ENCODE measurements around the gene STX16.

Gene STX16

DNA sequence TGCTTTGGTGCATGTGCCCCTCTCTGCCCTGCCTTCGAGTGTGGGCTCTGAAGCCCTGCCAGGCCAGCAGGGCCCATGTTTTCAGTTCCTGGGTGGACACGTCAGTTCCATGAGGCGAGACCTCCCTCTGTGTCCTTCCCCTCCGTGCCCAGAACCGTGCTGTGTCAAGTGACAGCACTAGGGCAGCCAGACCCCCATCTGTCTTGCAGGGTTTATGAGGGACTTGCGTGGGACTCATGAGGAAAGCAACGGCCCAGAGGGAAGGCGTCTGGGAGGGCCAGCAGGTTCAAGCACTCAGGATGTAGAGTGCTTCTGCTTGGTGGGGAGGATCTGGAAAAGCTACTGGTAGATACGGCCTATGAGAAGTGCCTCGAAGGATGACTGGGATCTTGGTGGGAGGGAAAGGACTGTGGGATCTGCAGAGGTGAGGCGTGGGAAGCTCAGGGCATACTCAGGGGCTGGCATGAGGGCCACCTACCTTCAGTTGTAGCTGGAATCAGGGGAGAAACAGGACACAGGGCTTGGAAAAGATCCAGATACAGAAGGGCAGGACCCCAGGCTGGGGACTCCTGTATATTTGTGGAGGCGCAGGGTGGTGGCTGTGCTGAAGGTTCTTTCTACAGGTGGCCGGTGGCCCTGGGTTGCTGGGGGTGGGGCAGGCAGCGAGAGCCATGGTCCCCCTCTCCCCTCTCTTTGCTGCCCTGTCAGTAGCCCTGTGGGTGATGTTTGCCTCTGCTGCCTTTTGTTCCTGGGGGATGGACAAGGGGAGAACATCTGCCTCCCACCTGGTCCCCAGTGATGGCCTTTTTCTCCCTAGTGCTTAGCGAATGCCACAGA, 47.0 kb downstream of the STX16 start:
- DNase-seq (ENCODE audit: low read depth): no peak

GRCh38 chr20:58698741-58699622, 47.9 kb downstream of the STX16 start:
- DNase-seq (ENCODE audit: low read depth): no peak

DNA sequence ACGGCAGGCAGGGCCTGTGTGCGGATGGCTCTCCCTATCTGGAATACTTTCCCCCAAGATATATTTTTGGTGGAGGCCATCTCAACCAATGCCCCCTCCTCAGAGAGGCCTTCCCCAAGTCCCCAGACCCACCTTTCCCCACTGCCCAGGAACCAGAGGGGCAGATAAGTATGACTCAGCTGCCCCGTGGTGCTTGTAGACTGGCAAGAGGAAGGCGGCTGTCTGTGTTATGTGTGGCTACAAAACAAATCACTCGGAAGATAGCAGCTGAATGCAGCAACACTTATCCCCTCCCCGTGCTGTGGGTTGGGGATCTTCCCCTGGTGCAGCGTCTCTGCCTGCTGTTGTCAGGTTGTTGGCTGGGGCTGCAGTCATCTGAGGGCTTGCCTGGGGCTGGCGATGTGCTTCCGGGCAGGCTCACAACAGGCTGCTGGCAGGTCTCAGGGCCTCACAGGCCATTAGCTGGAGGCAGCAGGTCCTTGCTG, 48.6 kb downstream of the STX16 start:
- no peak for DNase-seq (ENCODE audit: low read depth)

GRCh38 chr20:58700121-58700821, 49.2 kb downstream of the STX16 start:
- DNase-seq (ENCODE audit: low read depth): no peak

DNA sequence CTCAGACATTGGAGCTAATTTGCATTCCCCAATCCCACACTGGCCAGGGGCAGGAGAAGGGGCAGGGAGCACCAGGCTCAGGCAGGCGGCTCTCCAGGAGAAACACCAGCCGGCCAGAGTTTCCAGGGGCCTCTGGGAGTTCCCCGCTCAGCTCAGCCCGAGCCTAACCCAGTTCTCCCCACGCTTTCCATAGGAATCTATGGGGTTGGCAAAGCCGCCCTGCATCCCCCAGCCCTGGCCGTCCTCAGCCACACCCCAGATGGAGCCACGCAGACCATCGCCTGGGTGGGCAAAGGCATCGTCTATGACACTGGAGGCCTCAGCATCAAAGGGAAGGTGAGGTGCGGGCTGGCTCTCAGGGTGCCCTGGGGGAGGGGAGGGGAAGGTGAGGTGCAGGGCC, 49.7 kb downstream of the STX16 start:
- no peak for DNase-seq (ENCODE audit: low read depth)

- no peak for DNase-seq (ENCODE audit: low read depth)
Measured at GRCh38 chr20:58701431-58702160, 50.5 kb downstream of the STX16 start.

- no peak for DNase-seq (ENCODE audit: low read depth)
Measured at GRCh38 chr20:58702161-58702510, 51.1 kb downstream of the STX16 start.

GRCh38 chr20:58702859-58703648, 52.0 kb downstream of the STX16 start:
- no peak for DNase-seq (ENCODE audit: low read depth)

DNA sequence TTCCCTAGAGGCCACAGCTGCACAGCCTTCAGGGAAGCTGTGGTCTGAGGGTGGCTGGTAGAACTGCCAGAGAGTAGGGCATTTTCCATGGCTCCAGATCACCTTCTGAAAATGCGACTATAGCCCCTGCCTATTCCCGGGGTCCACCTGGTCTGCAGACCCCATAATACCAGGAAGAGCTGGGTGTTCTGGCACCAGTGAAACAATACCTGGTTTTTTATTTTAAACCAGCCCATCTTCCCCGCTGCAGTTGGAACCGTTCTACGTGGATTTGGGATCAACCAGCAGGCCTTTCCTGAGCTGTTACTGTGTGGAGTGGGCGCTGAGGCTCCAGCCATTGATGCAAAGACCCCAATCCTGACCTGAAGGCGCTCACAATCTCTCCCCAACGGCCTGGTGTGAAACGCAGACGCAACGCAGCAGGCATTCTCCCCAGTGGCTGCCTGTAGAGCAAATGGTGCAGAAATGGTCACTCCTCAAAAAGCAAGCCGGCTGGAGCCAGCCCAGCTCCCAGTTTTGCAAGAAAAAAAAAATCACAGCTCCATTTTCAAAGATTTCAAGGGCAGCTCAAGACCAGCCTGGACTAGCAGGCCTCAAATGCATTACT, 52.8 kb downstream of the STX16 start:
- DNase-seq (ENCODE audit: low read depth): no peak

DNA sequence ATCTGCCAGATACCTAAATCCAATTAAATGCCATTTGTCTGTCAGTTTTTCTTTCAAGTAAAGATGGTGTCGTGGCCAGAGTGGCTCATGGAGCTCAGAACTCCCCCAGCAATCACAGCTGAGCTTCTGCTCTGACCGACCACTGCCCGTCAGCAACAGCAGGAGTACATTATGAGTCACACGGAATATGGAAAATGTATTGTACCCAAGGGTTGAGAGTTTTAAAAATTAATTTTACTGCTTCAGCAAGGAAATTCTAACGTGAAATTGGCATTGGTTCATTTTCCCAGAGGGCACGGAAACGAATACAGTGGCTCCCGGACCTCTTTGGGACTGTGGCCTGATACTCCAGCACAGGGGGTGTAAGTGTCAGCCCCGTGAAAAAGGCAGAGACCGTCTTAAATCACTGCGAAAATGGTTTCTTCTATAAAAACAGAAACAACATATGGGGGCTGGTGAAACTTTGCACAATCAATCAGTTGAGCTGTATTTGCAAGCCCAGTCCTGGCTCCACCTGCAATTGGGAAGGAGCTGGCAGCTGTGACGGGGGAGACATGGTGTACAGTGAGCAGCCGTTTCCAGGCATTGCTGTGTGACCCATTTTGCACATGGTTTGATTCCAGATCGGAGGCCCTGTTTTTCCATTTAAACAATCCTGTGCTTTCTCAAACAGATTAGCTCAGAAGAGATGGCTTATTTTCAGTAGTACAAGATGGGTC, 54.3 kb downstream of the STX16 start:
- no peak for DNase-seq (ENCODE audit: low read depth)

DNA sequence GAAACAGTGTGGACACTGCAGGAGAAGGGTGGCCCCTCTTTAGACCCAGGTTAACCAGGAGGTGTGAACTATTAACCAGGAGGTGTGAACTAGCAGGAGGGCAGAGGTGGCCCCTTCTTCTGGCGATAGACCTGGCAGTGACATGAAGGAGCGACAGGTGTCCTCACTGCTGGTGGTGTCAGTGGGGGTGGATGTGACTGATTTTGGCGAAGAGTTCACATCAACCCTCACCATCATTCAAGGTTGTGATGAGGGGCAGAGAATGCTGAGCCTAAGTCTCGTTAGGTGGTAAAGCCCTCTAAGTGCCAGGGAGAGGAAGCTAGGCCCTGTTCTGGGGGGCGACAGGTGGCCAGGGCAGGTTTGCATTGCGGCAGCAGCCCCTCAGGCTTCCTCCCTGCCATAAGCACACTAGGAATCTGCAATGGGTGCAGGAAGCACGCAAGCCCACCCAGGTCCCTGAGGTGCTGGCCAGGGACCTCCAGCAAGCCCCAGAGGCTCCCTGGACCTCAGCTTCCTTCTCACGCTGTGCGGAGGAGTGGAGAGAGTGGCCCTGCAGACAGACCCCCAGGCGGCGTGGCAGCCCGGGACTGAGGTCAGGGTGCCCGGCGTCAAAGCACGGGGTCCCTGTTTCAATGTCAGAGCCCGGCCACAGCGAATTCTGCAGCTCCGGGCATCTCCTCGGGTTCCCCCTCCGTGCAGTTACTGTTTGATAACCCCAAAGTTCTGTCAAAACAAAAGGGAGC, 55.2 kb downstream of the STX16 start:
- no peak for DNase-seq (ENCODE audit: low read depth)

DNA sequence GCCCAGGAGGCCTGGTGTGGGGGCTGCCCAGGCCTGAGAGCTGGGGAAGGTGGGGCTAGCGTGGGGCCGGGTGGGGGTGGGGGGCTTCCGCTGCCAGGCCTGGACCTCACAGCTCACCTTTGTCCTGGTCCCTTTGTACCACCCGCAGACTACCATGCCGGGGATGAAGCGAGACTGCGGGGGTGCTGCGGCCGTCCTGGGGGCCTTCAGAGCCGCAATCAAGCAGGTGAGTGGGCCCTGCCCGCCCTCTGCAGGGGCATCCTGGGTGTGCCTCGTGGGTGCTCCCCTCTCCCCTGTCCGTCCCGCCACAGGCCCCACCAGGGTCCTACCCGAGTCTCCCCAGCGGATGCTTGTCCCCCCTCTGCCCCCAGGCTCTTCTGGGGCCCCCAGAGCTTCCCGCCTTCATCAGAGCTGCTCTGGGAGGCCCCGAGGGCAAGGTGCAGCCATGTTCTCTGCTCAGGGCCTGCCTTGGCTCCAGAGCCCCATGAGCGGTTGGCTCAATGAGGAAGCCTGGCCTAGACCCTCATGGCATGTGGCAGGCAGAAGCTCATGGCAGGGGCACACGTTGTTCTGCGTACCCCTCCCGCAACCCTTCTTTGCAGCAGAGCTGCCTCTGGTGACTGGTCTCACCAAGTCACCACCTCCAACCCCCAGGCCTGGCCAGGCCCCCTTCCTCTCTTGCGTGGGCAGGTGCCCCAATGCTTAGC, 56.0 kb downstream of the STX16 start:
- no peak for DNase-seq (ENCODE audit: low read depth)

GRCh38 chr20:58707770-58708169, 56.7 kb downstream of the STX16 start:
- DNase-seq (ENCODE audit: low read depth): no peak

DNA sequence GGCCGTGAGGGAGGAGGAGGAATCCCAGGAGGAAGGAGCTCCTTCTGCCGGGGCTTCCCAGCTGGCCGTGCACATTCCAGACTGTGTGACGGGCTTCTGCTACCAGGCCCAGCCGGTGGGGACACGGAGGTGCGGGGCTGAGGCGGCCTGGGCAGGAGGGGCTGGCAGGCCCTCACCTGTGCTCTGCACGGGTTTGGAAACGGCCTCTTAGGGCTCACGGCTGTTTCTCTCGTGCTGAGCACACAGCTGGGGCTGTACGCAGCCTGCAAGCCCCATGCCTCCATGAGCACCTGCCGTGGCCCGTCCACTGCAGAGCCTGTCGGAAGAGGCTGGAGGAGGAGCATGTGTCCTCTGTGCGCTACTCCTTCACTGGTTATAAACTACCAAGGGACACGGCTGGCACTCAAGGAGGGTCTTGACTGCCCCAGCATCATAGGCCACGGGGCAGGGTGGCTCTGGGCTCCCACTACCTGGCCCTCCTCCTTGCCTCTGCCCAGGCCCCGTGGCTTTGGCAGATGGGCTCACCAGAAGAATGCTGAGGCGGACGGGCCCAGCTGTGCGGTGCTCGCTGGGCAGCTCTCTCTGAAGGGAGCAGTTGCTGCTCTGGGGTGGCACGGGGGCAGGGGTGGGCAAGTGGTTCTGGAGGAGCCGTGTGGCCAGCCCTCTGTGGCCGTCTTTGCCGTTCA, 57.3 kb downstream of the STX16 start:
- no peak for DNase-seq (ENCODE audit: low read depth)

- DNase-seq (ENCODE audit: low read depth): no peak
Measured at GRCh38 chr20:58709013-58709702, 58.1 kb downstream of the STX16 start.

GRCh38 chr20:58709703-58710039, 58.6 kb downstream of the STX16 start:
- DNase-seq (ENCODE audit: low read depth): no peak

- no peak for DNase-seq (ENCODE audit: low read depth)
Measured at GRCh38 chr20:58710481-58711265, 59.6 kb downstream of the STX16 start.
